T-cell (primary cell): ENCODE measurements around the gene REPIN1. TPM values are rescaled to one million over a fixed set of nuclear protein-coding genes. Genes with fewer than 3 reads are reported as not detected.

Source experiments
- ATAC-seq, 4 experiments: fragments of 200-7000 bp in 3 of 4; fragments of 150-1000 bp in 1 of 4; cut with Tn5 transposase; replicated peaks in 1 of 4; 1 replicate in 3 of 4; 2 replicates in 1 of 4; pipeline ENCODE4 v1.10.0; 2021; ENCODE audit warnings: moderate library complexity in 3 of 4, mild to moderate bottlenecking in 2 of 4, moderate number of reproducible peaks in 1 of 4
- CTCF ChIA-PET, 2 donors: fragments of 300-600 bp; sonication (Branson Sonifier 250); formaldehyde crosslinking; loops; one replicate each; lab custom pipeline; 2022; ENCODE audit warnings: antibody characterized with exemption in 2 of 2; lab: Charles Lee
- POLR2A ChIA-PET, 2 donors: fragments of 300-600 bp; sonication (Branson Sonifier 250); formaldehyde crosslinking; loops; one replicate each; lab custom pipeline; 2022; ENCODE audit warnings: antibody characterized with exemption in 2 of 2; lab: Charles Lee
- DNase-seq, 35 experiments: peaks; one replicate each; pipeline versions ENCODE4 v3.0.0 to v3.0.0-alpha.2; 2013 to 2023
- H3K27ac ChIP-seq: one replicate; pipeline ENCODE4 v1.5.1; 2013; ENCODE audit warnings: low read length
- H3K27me3 ChIP-seq, 2 experiments: replicated peaks in 1 of 2; 1 replicate in 1 of 2; 2 replicates in 1 of 2; pipeline versions ENCODE4 v1.6.1 to v1.7.0; 2013; ENCODE audit warnings: low read length in 1 of 2, mixed read lengths in 1 of 2; ENCODE audit not compliant: control insufficient read depth in 2 of 2, insufficient read depth in 2 of 2; ENCODE audit errors: extremely low read depth in 1 of 2
- H3K36me3 ChIP-seq, 2 donors: 1 replicate in 1 of 2; 2 replicates in 1 of 2; pipeline versions ENCODE4 v1.6.1 to v1.7.0; 2013; ENCODE audit warnings: low read length in 1 of 2; ENCODE audit not compliant: control insufficient read depth in 2 of 2, insufficient read depth in 1 of 2; ENCODE audit errors: extremely low read depth in 1 of 2
- H3K4me1 ChIP-seq, 2 experiments: 1 replicate in 1 of 2; 2 replicates in 1 of 2; pipeline versions ENCODE4 v1.6.1 to v1.7.0; 2013; ENCODE audit warnings: low read length in 2 of 2, mixed read lengths in 1 of 2; ENCODE audit not compliant: insufficient read depth in 2 of 2, control insufficient read depth in 1 of 2; ENCODE audit errors: extremely low read depth in 1 of 2
- H3K4me3 ChIP-seq, 2 donors: 1 replicate in 1 of 2; 2 replicates in 1 of 2; pipeline versions ENCODE4 v1.5.1 to v1.7.0; 2013; ENCODE audit warnings: mild to moderate bottlenecking in 2 of 2, low read length in 1 of 2, moderate library complexity in 1 of 2; ENCODE audit not compliant: control insufficient read depth in 1 of 2; ENCODE audit errors: extremely low read depth in 1 of 2
- H3K9me3 ChIP-seq: 2 replicates; pipeline ENCODE4 v1.7.0; 2013
- H3K27ac Mint-ChIP-seq, 2 donors: one replicate each; pipeline ENCODE4 v1.8.0; 2020 to 2021; ENCODE audit warnings: mild to moderate bottlenecking in 2 of 2, mixed read lengths in 2 of 2
- H3K27me3 Mint-ChIP-seq, 2 donors: one replicate each; pipeline ENCODE4 v1.8.0; 2021 to 2022; ENCODE audit warnings: mixed read lengths in 2 of 2
- H3K36me3 Mint-ChIP-seq: one replicate; pipeline ENCODE4 v1.8.0; 2021; ENCODE audit warnings: mixed read lengths
- H3K4me1 Mint-ChIP-seq, 3 donors: one replicate each; pipeline ENCODE4 v1.8.0; 2020 to 2022; ENCODE audit warnings: mixed read lengths in 3 of 3, mild to moderate bottlenecking in 1 of 3
- H3K4me3 Mint-ChIP-seq, 3 donors: one replicate each; pipeline ENCODE4 v1.8.0; 2020 to 2022; ENCODE audit warnings: mild to moderate bottlenecking in 3 of 3, mixed read lengths in 3 of 3, moderate library complexity in 3 of 3
- H3K9me3 Mint-ChIP-seq, 3 donors: one replicate each; pipeline ENCODE4 v1.8.0; 2020 to 2022; ENCODE audit warnings: mixed read lengths in 3 of 3
- WGBS: methylation state at CpG from one replicate; pipeline ENCODE4 v1.1.5; 2013; ENCODE audit warnings: missing lambda C conversion rate; ENCODE audit not compliant: insufficient coverage; 5-methylcytosine and 5-hydroxymethylcytosine counted together
- total RNA-seq, 35 experiments: library from RNA in 6 of 35; stranded (reverse) in 6 of 35; fragments of 120-200 nt in 1 of 35; gene quantifications; one replicate each; pipeline versions ENCODE4 v1.2.1 to v1.2.4 and lab custom pipeline; 2013 to 2026

Gene REPIN1
- total RNA-seq (100 to 1,000 TPM in 3 of 5 donors, 10 to 100 TPM in 2; 64.0 to 110 (median 101) TPM), total RNA-seq (lab: John Stamatoyannopoulos, UW) (47.4 to 145 (median 74.1) reads per million in 29 experiments)
- 40.8 TPM for total RNA-seq (2013)

- H3K9me3 ChIP-seq: no peaks in the 10 kb centered on the region
- peak within 1 kb of the TSS; percentile 95 to 96 for H3K27ac Mint-ChIP-seq
- H3K27me3 Mint-ChIP-seq: no peaks in the 10 kb centered on the region
- no peaks in the 10 kb centered on the region for H3K27me3 ChIP-seq
- peak within 1 kb of the TSS; percentile 40 for H3K27ac ChIP-seq
- under 1% methylated on average over 82 of the region's 85 CpGs for WGBS
- peak; percentile 46 to 84 (median 68) for DNase-seq
- peak; percentile 58 to 67 (median 63) for ATAC-seq
- H3K36me3 ChIP-seq: no peaks in the 10 kb centered on the region
- peak within 1 kb of the TSS; percentile 66 to 82 for H3K4me3 ChIP-seq
- H3K4me1 Mint-ChIP-seq: peaks cover 51 to 57% (median 56%) of the 10 kb centered on the region in 3 donors
- H3K4me3 Mint-ChIP-seq: peak within 1 kb of the TSS; percentile 92 to 96 (median 95)
- H3K9me3 Mint-ChIP-seq: no peaks in the 10 kb centered on the region
- CTCF ChIA-PET: interaction anchor here in 1 of 2 donors (0.7 to 1.3 kb wide), 3 partner anchors 10 to 607 kb away, joined by 3 read pairs; no protein-coding TSS in a partner anchor
- H3K36me3 Mint-ChIP-seq: peaks cover 11% of the 10 kb centered on the region
- POLR2A ChIA-PET: interaction anchor here in 1 of 2 donors (0.7 kb wide), 1 partner anchor 34 kb away, joined by 3 read pairs; no protein-coding TSS in a partner anchor
- peaks cover 14 to 41% of the 10 kb centered on the region in 2 experiments for H3K4me1 ChIP-seq
These were observed at the start of gene REPIN1 for GRCh38 chr7:150368096-150368883. TSS of gene REPIN1 (plus strand) at chr7:150368822. CDS start at chr7:150369712, 890 bp downstream.

- H3K27me3 ChIP-seq: no peaks in the 10 kb centered on the region
- DNase-seq (no peak), ATAC-seq (no peak)
- ChIA-PET CTCF (no interaction called here), POLR2A (no interaction called here)
- Mint-ChIP-seq H3K27me3 (no peaks in the 10 kb centered on the region), H3K4me3 (peak overlapping the region; percentile 93 to 98 (median 96)), H3K4me1 (peaks cover 40 to 46% (median 45%) of the 10 kb centered on the region in 3 donors), H3K27ac (peak overlapping the region; percentile 96 to 99), H3K36me3 (peaks cover 26% of the 10 kb centered on the region), H3K9me3 (no peaks in the 10 kb centered on the region)
- peaks cover 2 to 30% of the 10 kb centered on the region in 2 experiments for H3K4me1 ChIP-seq
- H3K4me3 ChIP-seq: no peak overlapping the region
- H3K27ac ChIP-seq: peak overlapping the region; percentile 15
- H3K9me3 ChIP-seq: no peaks in the 10 kb centered on the region
- 96% methylated on average over 3 of the region's 3 CpGs for WGBS
- peaks cover 2 to 5% of the 10 kb centered on the region in 2 donors for H3K36me3 ChIP-seq
These were observed 46.9 kb upstream of the REPIN1 start for GRCh38 chr7:150321788-150322113.

GRCh38 chr7:150322114-150322832 is 46.3 kb upstream of the REPIN1 start:
- H3K36me3 Mint-ChIP-seq: peaks cover 29% of the 10 kb centered on the region

GRCh38 chr7:150322833-150323681 is 45.6 kb upstream of the REPIN1 start, which contains the start of the genes ACTR3C and LRRC61:
TSS of gene ACTR3C (minus strand) at chr7:150323545. CDS start at chr7:150295296, 28,249 bp downstream.
TSS of gene LRRC61 (plus strand) at chr7:150323355. CDS start at chr7:150336862, 13,507 bp downstream.
- Mint-ChIP-seq H3K27me3 (no peaks in the 10 kb centered on the region), H3K4me1 (peaks cover 40 to 46% (median 41%) of the 10 kb centered on the region in 3 donors), H3K9me3 (no peaks in the 10 kb centered on the region), H3K36me3 (peaks cover 28% of the 10 kb centered on the region), H3K4me3 (peak within 1 kb of the TSS; percentile 93 to 98 (median 96)), H3K27ac (peak within 1 kb of the TSS; percentile 98 to 99)
- Histone ChIP-seq H3K36me3 (peaks cover 7 to 13% of the 10 kb centered on the region in 2 donors), H3K4me3 (peak within 1 kb of the TSS; percentile 84 to 86), H3K27me3 (no peaks in the 10 kb centered on the region), H3K9me3 (no peaks in the 10 kb centered on the region), H3K4me1 (peaks cover 2 to 30% of the 10 kb centered on the region in 2 experiments), H3K27ac (peak within 1 kb of the TSS; percentile 85)
- peak in 33 of 35 experiments; percentile 23 to 74 (median 40) for DNase-seq
- POLR2A ChIA-PET: no interaction called here
- CTCF ChIA-PET: interaction anchor here in 1 of 2 donors (0.5 kb wide), 1 partner anchor 35 kb away, joined by 5 read pairs; no protein-coding TSS in a partner anchor
- 3% methylated on average over 79 of the region's 82 CpGs for WGBS
- ATAC-seq: peak; percentile 62 to 75 (median 70)

More at GRCh38 chr7:150322114-150322832, 46.3 kb upstream of the REPIN1 start:
- peak; percentile 40 to 64 (median 46) for ATAC-seq
- peak overlapping the region; percentile 96 to 99 for H3K27ac Mint-ChIP-seq
- Histone ChIP-seq H3K27ac (peak overlapping the region; percentile 85), H3K9me3 (no peaks in the 10 kb centered on the region), H3K36me3 (peaks cover 6 to 7% of the 10 kb centered on the region in 2 donors), H3K4me1 (peaks cover 2 to 30% of the 10 kb centered on the region in 2 experiments), H3K4me3 (peak overlapping the region; percentile 84 to 86), H3K27me3 (no peaks in the 10 kb centered on the region)
- POLR2A ChIA-PET: no interaction called here
- DNase-seq: peak in 32 of 35 experiments; percentile 12 to 66 (median 46)
- no peaks in the 10 kb centered on the region for H3K9me3 Mint-ChIP-seq
- H3K4me3 Mint-ChIP-seq: peak overlapping the region; percentile 93 to 98 (median 96)
- CTCF ChIA-PET: no interaction called here
- H3K4me1 Mint-ChIP-seq: peaks cover 40 to 46% (median 45%) of the 10 kb centered on the region in 3 donors
- whole genome bisulfite sequencing: 17% methylated on average over 2 of the region's 4 CpGs
- no peaks in the 10 kb centered on the region for H3K27me3 Mint-ChIP-seq

GRCh38 chr7:150323682-150324372 is 44.8 kb upstream of the REPIN1 start:
- H3K36me3 ChIP-seq: peaks cover 10 to 18% of the 10 kb centered on the region in 2 donors
- peak overlapping the region; percentile 85 for H3K27ac ChIP-seq
- H3K36me3 Mint-ChIP-seq: peaks cover 30% of the 10 kb centered on the region
- H3K4me1 ChIP-seq: peaks cover 2 to 30% of the 10 kb centered on the region in 2 experiments
- H3K9me3 Mint-ChIP-seq: no peaks in the 10 kb centered on the region
- no peaks in the 10 kb centered on the region for H3K27me3 Mint-ChIP-seq
- ChIA-PET POLR2A (interaction anchor here (0.6 to 0.7 kb wide), 2 partner anchors 95 to 517 kb away, joined by 3 to 4 read pairs; no protein-coding TSS in a partner anchor), CTCF (interaction anchor here in 1 of 2 donors (0.5 kb wide), 1 partner anchor 34 kb away, joined by 5 read pairs; no protein-coding TSS in a partner anchor)
- H3K4me3 Mint-ChIP-seq: peak overlapping the region; percentile 93 to 98 (median 96)
- DNase-seq (peak in 7 of 35 experiments; percentile 2 to 50 (median 11)), ATAC-seq (peak in 3 of 4 experiments; percentile 29 to 54 (median 43))
- no peaks in the 10 kb centered on the region for H3K9me3 ChIP-seq
- H3K27ac Mint-ChIP-seq: peak overlapping the region; percentile 98 to 99
- peaks cover 40 to 46% (median 41%) of the 10 kb centered on the region in 3 donors for H3K4me1 Mint-ChIP-seq
- WGBS: 13% methylated on average over 7 of the region's 16 CpGs
- H3K4me3 ChIP-seq: peak overlapping the region; percentile 84 to 86
- no peaks in the 10 kb centered on the region for H3K27me3 ChIP-seq
